GM12865 (cell line): ENCODE measurements around the gene MCRIP1.
"Not testable (repeated sequence)": the region's sequence is repeated elsewhere in the genome, so short reads cannot be mapped to it uniquely, and the experiment has no call there.

Source experiments
- DNase-seq: peaks from one replicate; pipeline ENCODE4 v3.0.0; 2010; ENCODE audit warnings: low read depth
- H3K4me3 ChIP-seq: 2 replicates; pipeline ENCODE4 v1.5.1; 2011; ENCODE audit warnings: mild to moderate bottlenecking, low read depth, low read length, control low read depth
- CTCF ChIP-seq: IDR thresholded peaks from 2 replicates; pipeline ENCODE4 v1.5.1; 2011; ENCODE audit warnings: low read length, control low read depth, low read depth, inconsistent platforms; ENCODE audit not compliant: insufficient read depth; ENCODE audit errors: missing control alignments

Gene MCRIP1

GRCh38 chr17:81844327-81844851, 11.3 kb upstream of the MCRIP1 start:
- DNase-seq, result no peak

GRCh38 chr17:81843713-81844326, 10.7 kb upstream of the MCRIP1 start:
- no peak overlapping the region for H3K4me3 ChIP-seq
- TF ChIP-seq CTCF, result no peak
- DNase-seq, result no peak

More at GRCh38 chr17:81844327-81844851, 11.3 kb upstream of the MCRIP1 start:
- no peak overlapping the region for H3K4me3 ChIP-seq
- no peak for TF ChIP-seq CTCF

GRCh38 chr17:81842725-81843504, 9.8 kb upstream of the MCRIP1 start:
- H3K4me3 ChIP-seq, result no peak overlapping the region
- no peak for DNase-seq
- no peak for TF ChIP-seq CTCF

GRCh38 chr17:81842378-81842724, 9.3 kb upstream of the MCRIP1 start:
- no peak for TF ChIP-seq CTCF
- no peak overlapping the region for H3K4me3 ChIP-seq
- no peak for DNase-seq

GRCh38 chr17:81841866-81842265, 8.8 kb upstream of the MCRIP1 start:
- DNase-seq, result no peak
- no peak for TF ChIP-seq CTCF
- no peak overlapping the region for H3K4me3 ChIP-seq

GRCh38 chr17:81840826-81841778, 8.0 kb upstream of the MCRIP1 start:
- no peak for TF ChIP-seq CTCF
- no peak for DNase-seq
- no peak overlapping the region for H3K4me3 ChIP-seq

GRCh38 chr17:81840059-81840458, 7.0 kb upstream of the MCRIP1 start:
- H3K4me3 ChIP-seq, result not testable (repeated sequence)

More at GRCh38 chr17:81840059-81840458, 7.0 kb upstream of the MCRIP1 start:
- not testable (repeated sequence) for DNase-seq
